Measurements from ENCODE around the gene FAM174C.
A peak's percentile ranks its signal among the peaks of the same experiment; 100 is the strongest.

FAM174C gene

GRCh38 chr19:1265615-1266128 is 9.7 kb upstream of the FAM174C start:
- TF ChIP-seq CTCF (IDR thresholded peaks at IDR 0.05; ENCODE audit: unreplicated experiment in 3 of 3) = no peak
- peak overlapping the region; percentile 77 to 88 (median 83) for H3K27ac Mint-ChIP-seq
- H3K27me3 Mint-ChIP-seq (ENCODE audit: low read depth) = peaks cover 10% of the 10 kb centered on the region
- no peaks in the 10 kb centered on the region for H3K9me3 Mint-ChIP-seq
- peaks cover 69% of the 10 kb centered on the region for H3K4me1 Mint-ChIP-seq
- peak overlapping the region; percentile 69 to 73 (median 70) for H3K4me3 Mint-ChIP-seq
- H3K36me3 Mint-ChIP-seq (ENCODE audit: low read depth) = peaks cover 8% of the 10 kb centered on the region

DNA sequence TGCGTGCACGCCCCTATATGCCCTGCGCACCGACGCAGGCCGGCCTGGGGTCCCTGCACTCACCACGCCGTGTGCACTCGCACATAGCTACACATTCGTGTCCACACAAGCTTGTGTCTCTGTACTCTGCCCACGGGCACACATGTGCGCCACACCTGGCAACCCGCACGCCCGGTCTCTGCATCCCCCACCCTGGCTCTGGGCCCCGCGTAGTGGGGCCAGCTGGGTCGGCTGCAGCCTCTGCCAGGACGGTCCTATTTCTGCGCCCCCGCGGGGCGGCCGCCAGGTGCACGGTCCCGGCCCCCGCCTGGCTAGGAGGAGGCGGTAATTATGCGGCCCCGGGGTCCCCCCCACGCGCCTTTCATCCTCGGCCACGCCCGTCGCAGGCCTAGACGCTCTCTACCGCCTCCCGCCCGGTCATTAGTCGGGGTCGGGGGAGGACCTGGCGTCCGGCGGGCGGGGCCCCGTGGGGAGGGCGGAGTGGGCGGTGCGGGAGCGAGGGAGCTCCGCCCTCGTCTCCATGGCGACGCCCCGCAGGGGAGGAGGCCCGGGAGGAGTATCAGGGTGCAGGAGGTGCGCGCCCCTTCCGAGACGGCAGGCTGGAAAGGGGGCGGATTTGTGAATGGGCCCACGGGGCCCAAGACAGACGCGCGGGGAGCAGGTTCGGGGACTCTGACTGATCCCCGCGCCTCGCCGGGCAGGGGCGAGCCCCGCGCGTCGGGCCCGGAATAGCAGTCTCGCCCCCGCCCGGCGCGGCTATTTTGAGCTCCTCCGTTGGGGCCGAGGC is 9.0 kb upstream of the FAM174C start:
- peak overlapping the region; percentile 77 to 83 (median 78) for H3K27ac Mint-ChIP-seq
- H3K27me3 Mint-ChIP-seq (ENCODE audit: low read depth) = peaks cover 10% of the 10 kb centered on the region
- peaks cover 73% of the 10 kb centered on the region for H3K4me1 Mint-ChIP-seq
- H3K36me3 Mint-ChIP-seq (ENCODE audit: low read depth) = peaks cover 15% of the 10 kb centered on the region
- peak overlapping the region; percentile 52 to 69 (median 57) for H3K4me3 Mint-ChIP-seq
- no peak for TF ChIP-seq CTCF (IDR thresholded peaks at IDR 0.05; ENCODE audit: unreplicated experiment in 3 of 3)
- H3K9me3 Mint-ChIP-seq = no peaks in the 10 kb centered on the region

- Mint-ChIP-seq H3K27ac (peak overlapping the region; percentile 45 to 80 (median 54)), H3K27me3 (ENCODE audit: low read depth) (peaks cover 5% of the 10 kb centered on the region), H3K36me3 (ENCODE audit: low read depth) (peaks cover 21% of the 10 kb centered on the region), H3K9me3 (no peaks in the 10 kb centered on the region), H3K4me3 (peak overlapping the region; percentile 84 to 88 (median 86)), H3K4me1 (peaks cover 72% of the 10 kb centered on the region)
- peak; percentile 97 to 99 (median 98) for TF ChIP-seq CTCF (IDR thresholded peaks at IDR 0.05; ENCODE audit: unreplicated experiment in 3 of 3)
These were observed 8.3 kb upstream of the FAM174C start for GRCh38 chr19:1266916-1267476.

- TF ChIP-seq CTCF (IDR thresholded peaks at IDR 0.05; ENCODE audit: unreplicated experiment in 3 of 3) = no peak
- Mint-ChIP-seq H3K36me3 (ENCODE audit: low read depth) (peaks cover 27% of the 10 kb centered on the region), H3K27me3 (ENCODE audit: low read depth) (peaks cover 5% of the 10 kb centered on the region), H3K27ac (peak overlapping the region; percentile 54 to 95 (median 80)), H3K4me3 (peak overlapping the region; percentile 84 to 88 (median 86)), H3K4me1 (peaks cover 76% of the 10 kb centered on the region), H3K9me3 (no peaks in the 10 kb centered on the region)
These were observed 7.7 kb upstream of the FAM174C start for GRCh38 chr19:1267477-1268225.

- Mint-ChIP-seq H3K4me1 (peaks cover 75% of the 10 kb centered on the region), H3K36me3 (ENCODE audit: low read depth) (peaks cover 33% of the 10 kb centered on the region)
- TF ChIP-seq CTCF (IDR thresholded peaks at IDR 0.05; ENCODE audit: unreplicated experiment in 3 of 3) = no peak
These were observed 6.9 kb upstream of the FAM174C start for GRCh38 chr19:1268226-1269064.

More at GRCh38 chr19:1268226-1269064, 6.9 kb upstream of the FAM174C start:
- H3K27me3 Mint-ChIP-seq (ENCODE audit: low read depth) = peaks cover 5% of the 10 kb centered on the region
- no peaks in the 10 kb centered on the region for H3K9me3 Mint-ChIP-seq
- H3K27ac Mint-ChIP-seq = peak overlapping the region; percentile 82 to 95 (median 90)
- peak overlapping the region; percentile 84 to 88 (median 86) for H3K4me3 Mint-ChIP-seq
